GM19372 (cell line): ENCODE results near the gene SAMD14.

ENCODE experiments used
- ATAC-seq: cut with Tn5 transposase; IDR thresholded peaks from one replicate; pipeline ENCODE4 v1.9.1; 2021; ENCODE audit warnings: mild to moderate bottlenecking, low read depth, moderate library complexity; ENCODE audit not compliant: unreplicated experiment

SAMD14 gene

GRCh38 chr17:50101346-50102163, 28.4 kb downstream of the SAMD14 start:
- no peak for ATAC-seq

GRCh38 chr17:50100921-50101345, 29.0 kb downstream of the SAMD14 start:
- no peak for ATAC-seq

GRCh38 chr17:50100480-50100883, 29.5 kb downstream of the SAMD14 start:
- no peak for ATAC-seq

- ATAC-seq: no peak
These were observed 31.0 kb downstream of the SAMD14 start for GRCh38 chr17:50099003-50099402.

- ATAC-seq: no peak
These were observed 31.4 kb downstream of the SAMD14 start for GRCh38 chr17:50098583-50098982.

- no peak for ATAC-seq
These were observed 32.0 kb downstream of the SAMD14 start for GRCh38 chr17:50097926-50098325.

- no peak for ATAC-seq
These were observed 32.5 kb downstream of the SAMD14 start for GRCh38 chr17:50097455-50097854.

- no peak for ATAC-seq
These were observed 33.2 kb downstream of the SAMD14 start for GRCh38 chr17:50096758-50097157.

GRCh38 chr17:50096092-50096491, 33.9 kb downstream of the SAMD14 start:
- ATAC-seq: no peak

GRCh38 chr17:50095626-50096037, 34.3 kb downstream of the SAMD14 start:
- ATAC-seq: no peak

GRCh38 chr17:50094753-50095619, 35.0 kb downstream of the SAMD14 start, which contains the start of gene PDK2:
PDK2 (plus strand) TSS chr17:50095351; CDS start chr17:50095436, 85 bp downstream.
- ATAC-seq: peak; percentile 91

GRCh38 chr17:50094243-50094752, 35.7 kb downstream of the SAMD14 start:
- ATAC-seq: no peak

- ATAC-seq: no peak
These were observed 36.2 kb downstream of the SAMD14 start for GRCh38 chr17:50093807-50094206.

GRCh38 chr17:50093246-50093645, 36.7 kb downstream of the SAMD14 start:
- no peak for ATAC-seq

GRCh38 chr17:50091918-50092285, 38.1 kb downstream of the SAMD14 start:
- ATAC-seq: no peak

GRCh38 chr17:50090971-50091917, 38.7 kb downstream of the SAMD14 start:
- no peak for ATAC-seq

- no peak for ATAC-seq
These were observed 39.9 kb downstream of the SAMD14 start for GRCh38 chr17:50090071-50090470.

- ATAC-seq: no peak
These were observed 40.8 kb downstream of the SAMD14 start for GRCh38 chr17:50088952-50089825.

- ATAC-seq: no peak
These were observed 42.0 kb downstream of the SAMD14 start for GRCh38 chr17:50087912-50088405.
